BJ (cell line): Measurements from ENCODE around the gene IRX2. TPM values are rescaled to one million over a fixed set of nuclear protein-coding genes. Genes with fewer than 3 reads are reported as not detected.

Experiments used
- CTCF ChIA-PET: fragments of 350-600 bp; formaldehyde crosslinking; extraction: SDS; loops from one replicate; lab custom pipeline; 2021; ENCODE audit warnings: antibody characterized with exemption, inconsistent platforms; lab: Yijun Ruan, JAX
- POLR2A ChIA-PET: fragments of 300-600 bp; sonication (Branson Sonifier 250); formaldehyde crosslinking; extraction: SDS; loops from one replicate; lab custom pipeline; 2021; ENCODE audit warnings: antibody characterized with exemption; lab: Charles Lee
- DNase-seq: peaks from one replicate; pipeline ENCODE4 v3.0.0-alpha.2; 2011; ENCODE audit warnings: low read depth
- H3K27me3 ChIP-seq: 2 replicates; pipeline ENCODE4 v1.6.0; 2011; ENCODE audit warnings: low read length; ENCODE audit not compliant: control insufficient read depth, insufficient read depth
- H3K36me3 ChIP-seq: 2 replicates; pipeline ENCODE4 v1.5.1; 2011; ENCODE audit warnings: low read length; ENCODE audit not compliant: control insufficient read depth, insufficient read depth
- H3K4me3 ChIP-seq: 2 replicates; pipeline ENCODE4 v1.5.1; 2011; ENCODE audit warnings: low read depth, mild to moderate bottlenecking, control low read depth, low read length
- CTCF ChIP-seq: IDR thresholded peaks from 2 replicates; pipeline ENCODE4 v1.5.1; 2011; ENCODE audit warnings: low read depth, mild to moderate bottlenecking, control low read depth, inconsistent platforms, low read length, moderate library complexity; ENCODE audit not compliant: insufficient read depth
- polyA plus RNA-seq: library from polyadenylated mRNA; depleted of rRNA; stranded (reverse); fragments of >200 nt; gene quantifications from 2 replicates; pipeline ENCODE4 v1.2.3, GENCODE V29; 2011

IRX2 gene
- polyA plus RNA-seq, 1 experiment = 1.8 TPM

- CTCF ChIA-PET = no interaction called here
- H3K4me3 ChIP-seq = no peak overlapping the region
- no peaks in the 10 kb centered on the region for H3K36me3 ChIP-seq
- no peak for DNase-seq
- POLR2A ChIA-PET = no interaction called here
- no peaks in the 10 kb centered on the region for H3K27me3 ChIP-seq
- no peak for TF ChIP-seq CTCF
Measured at GRCh38 chr5:2709976-2710689, 41.3 kb downstream of the IRX2 start.

- TF ChIP-seq CTCF = no peak
- no peaks in the 10 kb centered on the region for H3K27me3 ChIP-seq
- no peak overlapping the region for H3K4me3 ChIP-seq
- DNase-seq = no peak
- POLR2A ChIA-PET = no interaction called here
- CTCF ChIA-PET = no interaction called here
- H3K36me3 ChIP-seq = no peaks in the 10 kb centered on the region
Measured at GRCh38 chr5:2708751-2709150, 42.7 kb downstream of the IRX2 start.

GRCh38 chr5:2708132-2708531, 43.3 kb downstream of the IRX2 start:
- Histone ChIP-seq H3K27me3 (no peaks in the 10 kb centered on the region), H3K4me3 (no peak overlapping the region), H3K36me3 (no peaks in the 10 kb centered on the region)
- CTCF ChIA-PET = no interaction called here
- no peak for TF ChIP-seq CTCF
- POLR2A ChIA-PET = no interaction called here
- DNase-seq = no peak

DNA sequence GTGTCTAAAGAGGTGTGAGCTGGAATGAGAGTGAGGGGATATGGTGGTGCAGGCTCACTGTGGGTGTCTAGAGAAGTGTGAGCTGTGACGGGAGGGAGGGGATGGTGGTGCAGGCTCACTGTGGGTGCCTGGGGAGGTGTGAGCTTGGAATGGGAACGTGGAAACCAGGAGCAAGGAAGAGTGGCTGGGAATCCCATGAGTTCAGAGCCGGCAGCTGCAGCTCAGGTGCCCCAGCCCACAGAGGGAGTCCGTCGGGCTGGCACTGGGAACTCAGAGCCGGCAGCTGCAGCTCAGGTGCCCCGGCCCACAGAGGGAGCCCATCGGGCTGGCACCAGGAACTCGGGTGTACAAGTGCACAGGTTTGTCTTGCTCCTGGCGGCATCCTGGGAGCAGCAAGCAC, 45.6 kb downstream of the IRX2 start:
- no peaks in the 10 kb centered on the region for H3K27me3 ChIP-seq

More for the DNA sequence above, 45.6 kb downstream of the IRX2 start:
- POLR2A ChIA-PET = no interaction called here
- CTCF ChIA-PET = no interaction called here
- TF ChIP-seq CTCF = no peak
- no peak for DNase-seq
- H3K4me3 ChIP-seq = no peak overlapping the region
- H3K36me3 ChIP-seq = no peaks in the 10 kb centered on the region
